IPS-18c (cell line): ENCODE measurements around the gene HGS.
"Not testable (repeated sequence)": the region's sequence is repeated elsewhere in the genome, so short reads cannot be mapped to it uniquely, and the experiment has no call there.

Source experiments
- H3K4me3 ChIP-seq: 2 replicates; pipeline ENCODE4 v1.7.0; 2013; ENCODE audit warnings: low read depth, mild to moderate bottlenecking, low read length, moderate library complexity; ENCODE audit not compliant: insufficient read depth
- H3K9me3 ChIP-seq: one replicate; pipeline ENCODE4 v1.6.1; 2013; ENCODE audit warnings: mild to moderate bottlenecking, low read length, moderate library complexity; ENCODE audit not compliant: control insufficient read depth, insufficient read depth

The HGS gene

DNA sequence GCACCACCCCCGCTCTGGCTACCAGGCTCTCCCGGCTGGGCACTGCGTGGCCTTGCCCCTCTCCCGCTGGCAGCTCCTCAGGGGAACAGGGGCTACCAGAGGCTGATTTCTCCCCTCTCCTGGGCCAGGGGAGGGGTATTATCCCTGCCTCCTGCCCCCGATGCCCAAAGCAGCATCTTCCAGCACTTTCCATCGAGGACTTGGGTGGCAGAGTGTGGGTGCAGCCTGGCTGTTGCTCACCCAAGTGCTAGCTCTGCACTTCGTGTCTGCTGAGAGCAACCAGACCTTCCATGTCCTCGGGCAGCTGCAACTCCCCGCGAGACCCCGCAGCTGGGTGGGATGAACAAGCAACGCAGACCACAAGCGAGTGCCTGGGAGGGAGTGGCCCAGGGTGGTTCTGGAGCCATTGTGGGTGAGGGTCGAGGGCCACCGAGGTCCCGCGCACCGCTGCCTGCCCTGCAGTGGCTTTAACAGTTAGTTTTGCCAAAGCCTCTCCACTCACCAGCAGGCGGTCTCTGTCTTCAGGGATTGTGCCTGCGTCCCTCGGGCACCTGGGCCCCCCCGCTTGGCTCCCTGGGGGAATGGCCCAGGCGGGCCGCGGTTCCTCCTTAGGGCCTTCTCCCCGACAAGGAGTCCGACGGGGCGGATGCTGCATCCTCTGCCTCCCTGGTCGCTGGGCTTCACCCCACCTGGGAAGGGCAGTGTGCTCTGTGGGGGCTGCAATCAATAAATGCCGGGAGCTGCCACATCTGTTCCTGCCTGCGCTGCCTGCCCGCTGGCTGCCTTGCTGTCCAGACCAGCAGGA, 36.7 kb downstream of the HGS start:
- Histone ChIP-seq H3K9me3 (no peaks in the 10 kb centered on the region), H3K4me3 (no peak overlapping the region)

- Histone ChIP-seq H3K4me3 (no peak overlapping the region), H3K9me3 (no peaks in the 10 kb centered on the region)
Measured at GRCh38 chr17:81722184-81723120, 38.6 kb downstream of the HGS start.

DNA sequence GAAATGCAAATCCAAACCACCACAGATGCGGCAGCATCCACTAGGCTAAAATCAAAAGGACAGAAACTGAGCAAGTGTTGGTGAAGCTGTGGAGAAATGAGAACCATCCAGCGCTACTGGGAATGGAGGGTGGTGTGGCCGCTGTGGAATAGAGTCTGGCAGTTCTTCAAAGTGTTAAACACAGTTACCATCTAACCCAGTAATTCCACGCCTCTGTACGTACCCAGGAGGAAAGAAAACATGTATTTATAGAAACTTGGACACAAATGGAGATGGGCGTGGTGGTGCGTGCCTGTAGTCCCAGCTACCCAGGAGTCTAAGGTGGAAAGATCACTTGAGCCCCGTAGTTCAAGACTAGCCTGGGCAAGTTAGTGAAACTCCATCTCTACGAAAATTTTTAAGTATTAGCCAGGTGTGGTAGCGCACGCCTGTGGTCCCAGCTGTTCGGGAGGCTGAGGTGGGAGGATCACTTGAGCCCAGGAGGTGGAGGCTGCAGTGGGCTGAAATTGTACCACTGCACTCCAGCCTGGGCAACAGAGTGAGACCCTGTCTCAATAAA, 39.9 kb downstream of the HGS start:
- H3K4me3 ChIP-seq = no peak overlapping the region
- no peaks in the 10 kb centered on the region for H3K9me3 ChIP-seq

DNA sequence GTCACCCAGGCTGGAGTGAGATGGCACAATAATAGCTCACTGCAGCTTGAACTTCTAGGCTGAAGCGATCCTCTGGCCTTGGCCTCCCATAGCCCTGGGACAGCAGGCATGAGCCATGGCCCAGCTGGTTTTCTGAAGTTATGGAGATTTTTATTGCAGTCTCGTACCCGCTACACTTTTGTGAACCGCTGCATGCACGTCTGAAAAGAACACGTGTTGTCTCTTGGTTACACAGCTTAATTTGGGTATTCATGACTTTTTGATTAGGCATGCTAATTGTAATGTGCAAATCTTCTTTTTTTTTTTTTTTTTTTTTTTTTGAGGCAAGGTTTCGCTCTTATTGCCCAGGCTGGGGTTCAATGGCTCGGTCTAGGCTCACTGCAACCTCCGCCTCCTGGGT, 41.6 kb downstream of the HGS start:
- Histone ChIP-seq H3K9me3 (no peaks in the 10 kb centered on the region), H3K4me3 (no peak overlapping the region)

GRCh38 chr17:81726004-81726403, 42.2 kb downstream of the HGS start:
- no peaks in the 10 kb centered on the region for H3K9me3 ChIP-seq
- no peak overlapping the region for H3K4me3 ChIP-seq

GRCh38 chr17:81727324-81728031, 43.7 kb downstream of the HGS start:
- Histone ChIP-seq H3K9me3 (no peaks in the 10 kb centered on the region), H3K4me3 (no peak overlapping the region)

DNA sequence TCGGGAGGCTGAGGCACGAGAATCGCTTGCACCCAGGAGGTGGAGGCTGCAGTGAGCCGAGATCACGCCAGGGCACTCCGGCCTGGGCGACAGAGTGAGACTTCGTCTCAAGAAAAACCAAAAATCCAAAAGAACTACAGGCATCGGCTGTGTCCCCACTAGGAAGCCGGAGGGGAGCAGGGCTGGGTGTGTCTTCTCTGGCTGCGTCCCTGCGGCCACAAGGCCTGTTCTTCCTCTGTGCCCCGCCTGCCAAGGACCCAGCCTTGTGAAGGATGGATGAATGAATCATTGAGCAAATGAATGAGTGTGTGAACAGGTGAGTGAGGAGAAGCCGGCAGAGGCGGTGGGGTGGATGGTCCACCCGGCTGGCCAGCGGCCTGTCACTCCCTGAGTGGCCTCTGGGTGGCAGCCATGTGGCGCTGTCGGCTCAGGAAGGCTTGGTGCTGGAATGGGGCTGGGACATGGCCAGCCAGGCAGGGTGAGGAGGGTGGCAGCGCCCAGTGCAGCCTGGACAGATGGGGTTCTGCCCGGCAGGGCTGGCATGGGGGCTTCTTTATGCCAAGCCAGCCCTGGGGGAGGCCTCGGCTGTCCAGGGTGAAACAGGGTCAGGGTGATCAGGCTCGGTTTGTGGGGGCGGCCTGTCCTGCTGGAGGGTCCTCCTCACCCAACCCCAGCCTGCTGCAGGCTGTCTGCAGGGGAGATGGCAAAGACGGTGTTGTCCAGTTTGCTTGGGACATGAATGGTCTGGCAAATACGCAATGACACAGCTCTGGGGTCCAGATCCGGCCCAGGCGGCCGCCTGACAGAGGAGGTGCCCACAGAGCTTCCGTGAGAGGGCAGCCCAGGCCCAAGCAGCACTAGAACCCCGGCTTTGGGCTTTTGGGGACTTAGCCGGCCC, 49.9 kb downstream of the HGS start:
- no peak overlapping the region for H3K4me3 ChIP-seq
- H3K9me3 ChIP-seq = no peaks in the 10 kb centered on the region

GRCh38 chr17:81734405-81735263, 50.8 kb downstream of the HGS start:
- Histone ChIP-seq H3K4me3 (no peak overlapping the region), H3K9me3 (no peaks in the 10 kb centered on the region)

DNA sequence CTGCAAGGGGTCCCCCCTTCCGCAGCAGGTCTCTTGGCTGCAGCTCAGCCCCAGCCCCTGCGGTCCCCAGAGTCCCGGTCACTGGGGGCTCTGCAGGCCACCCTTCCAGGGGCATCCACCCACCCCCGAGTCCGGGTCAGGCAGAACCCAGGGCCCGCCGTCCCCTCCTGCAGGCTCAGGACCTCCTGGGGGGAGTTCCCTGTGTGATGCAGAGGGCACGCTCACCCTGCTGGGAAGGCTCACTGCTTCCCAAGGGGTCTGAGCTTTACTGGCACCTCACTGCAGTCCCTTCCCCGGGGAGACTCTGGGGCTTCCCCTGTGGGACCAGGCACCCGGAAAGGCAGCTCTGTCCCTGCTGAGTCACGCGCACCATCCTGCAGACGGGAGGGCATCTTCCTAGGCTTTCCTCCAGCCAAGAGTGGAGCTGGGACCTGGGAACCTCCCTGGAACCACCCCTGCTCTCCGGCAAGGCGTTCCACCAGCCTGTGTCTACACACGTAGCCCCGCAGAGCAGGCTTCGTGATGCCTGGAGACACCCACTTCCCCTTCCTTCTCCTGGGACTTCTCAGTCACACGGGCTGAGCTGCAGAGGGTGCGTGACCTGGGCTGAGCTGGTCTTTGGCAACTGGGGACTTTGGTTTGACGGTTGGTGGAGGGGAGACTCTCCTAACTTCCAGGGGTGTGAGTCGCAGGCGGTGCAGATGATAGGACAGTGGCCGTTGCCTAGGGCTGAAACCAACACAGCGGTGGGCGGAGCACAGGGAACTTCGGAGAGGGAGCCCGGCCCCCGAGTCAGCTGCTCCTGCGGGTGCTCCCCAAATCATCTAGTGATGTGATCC, 51.7 kb downstream of the HGS start:
- H3K4me3 ChIP-seq = no peak overlapping the region
- no peaks in the 10 kb centered on the region for H3K9me3 ChIP-seq

- Histone ChIP-seq H3K9me3 (no peaks in the 10 kb centered on the region), H3K4me3 (no peak overlapping the region)
Measured at GRCh38 chr17:81737947-81738800, 54.4 kb downstream of the HGS start.

DNA sequence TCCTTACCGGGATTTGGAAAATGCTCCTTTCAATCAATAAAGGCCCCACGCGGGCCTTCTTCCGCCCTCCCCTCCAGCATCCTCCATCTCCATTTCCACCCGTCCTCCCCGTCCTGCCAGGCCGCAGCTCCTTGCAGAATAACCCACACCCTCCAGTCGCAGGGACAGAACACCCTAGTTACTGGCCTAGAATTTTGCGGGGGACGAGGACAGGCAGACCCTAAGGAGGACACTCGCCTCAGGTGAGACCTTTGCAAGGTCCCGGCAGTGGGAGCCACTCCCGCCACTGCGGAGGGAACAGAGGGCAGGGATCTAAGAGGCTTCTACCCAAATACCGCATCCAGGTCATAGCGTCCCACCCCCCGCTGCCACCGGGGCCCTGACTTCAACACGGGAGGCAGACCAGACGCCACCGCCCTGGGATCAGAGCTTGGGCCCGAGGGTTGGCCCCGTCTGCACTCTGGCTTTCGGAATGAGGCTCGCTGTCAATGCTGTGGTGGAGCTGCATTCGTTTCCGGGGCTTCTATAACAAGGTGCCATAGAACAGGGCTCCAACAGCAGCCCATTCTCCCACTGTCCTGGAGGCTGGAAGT, 55.1 kb downstream of the HGS start:
- Histone ChIP-seq H3K9me3 (no peaks in the 10 kb centered on the region), H3K4me3 (no peak overlapping the region)

DNA sequence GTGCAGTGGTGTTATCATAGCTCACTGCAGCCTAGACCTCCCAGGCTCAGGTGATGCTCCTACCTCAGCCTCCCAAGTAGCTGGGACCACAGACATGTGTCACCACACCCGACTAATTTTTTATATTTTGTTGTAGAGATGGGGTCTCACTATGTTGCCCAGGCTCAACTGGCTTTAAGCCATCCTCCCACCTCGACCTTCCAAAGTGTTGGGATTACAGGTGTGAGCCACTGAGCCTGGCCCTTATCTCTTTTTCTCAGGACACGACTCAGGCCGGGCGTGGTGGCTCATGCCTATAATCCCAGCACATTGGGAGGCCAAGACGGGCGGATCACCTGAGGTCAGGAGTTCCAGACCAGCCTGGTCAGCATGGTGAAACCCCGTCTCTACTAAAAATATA, 55.8 kb downstream of the HGS start:
- H3K9me3 ChIP-seq, H3K4me3 ChIP-seq: not testable (repeated sequence)

DNA sequence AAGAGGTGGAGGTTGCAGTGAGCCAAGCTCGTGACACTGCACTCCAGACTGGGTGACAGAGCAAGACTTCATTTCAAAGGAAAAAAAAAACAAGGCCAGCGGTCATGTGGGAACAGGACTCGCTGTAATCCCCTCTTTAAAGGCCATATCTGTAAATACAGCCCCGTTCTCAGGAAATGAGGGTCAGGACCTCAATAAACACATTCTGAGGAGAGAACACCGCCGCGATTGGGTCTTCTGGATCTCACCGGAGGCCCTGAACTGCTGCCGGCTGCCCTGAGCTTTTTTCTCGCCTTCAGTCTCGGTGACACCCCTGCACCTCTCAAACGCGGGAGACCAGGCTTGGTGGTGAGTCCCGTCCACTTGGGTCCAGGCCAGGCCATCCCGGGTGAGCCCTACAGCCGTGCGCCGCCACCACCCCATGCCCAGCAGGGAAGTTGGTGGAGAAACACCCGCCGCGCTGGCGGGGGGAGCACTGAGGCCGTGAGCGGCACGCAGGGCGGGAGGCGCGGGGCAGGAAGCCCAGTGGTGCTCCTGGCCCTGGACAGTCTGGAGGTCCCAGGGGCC, 56.7 kb downstream of the HGS start:
- Histone ChIP-seq H3K9me3 (no peaks in the 10 kb centered on the region), H3K4me3 (no peak overlapping the region)
